C4-2B (cell line): ENCODE data around the gene LRRC36.
A peak's percentile ranks its signal among the peaks of the same experiment; 100 is the strongest.

ENCODE experiments used
- H3K27ac ChIP-seq: fragments of 450-650 bp; 2 replicates; pipeline ENCODE4 v1.5.1; 2017
- CTCF ChIP-seq: fragments of 450-650 bp; conservative IDR thresholded peaks from 2 replicates; pipeline ENCODE4 v1.5.1; 2017; ENCODE audit warnings: mild to moderate bottlenecking
- ZFX ChIP-seq: fragments of 450-650 bp; IDR thresholded peaks from 2 replicates; pipeline ENCODE4 v1.6.1; 2017

Gene LRRC36

GRCh38 chr16:67326472-67327309 lies at the start of gene LRRC36, which contains the start of gene KCTD19:
TSS of gene LRRC36 (plus strand) at chr16:67326815. CDS start at chr16:67326863, 48 bp downstream.
TSS of gene KCTD19 (minus strand) at chr16:67326741. CDS start at chr16:67326707, 34 bp downstream.
- H3K27ac ChIP-seq, result no peak within 1 kb of the TSS
- TF ChIP-seq CTCF, result no peak
- no peak for TF ChIP-seq ZFX

- peak overlapping the region; percentile 96 for H3K27ac ChIP-seq
These were observed 49.2 kb upstream of the LRRC36 start for GRCh38 chr16:67277294-67277998.

GRCh38 chr16:67277999-67278772 lies 48.4 kb upstream of the LRRC36 start:
- TF ChIP-seq CTCF (no peak), ZFX (no peak)
- peak overlapping the region; percentile 96 for H3K27ac ChIP-seq

More at GRCh38 chr16:67277294-67277998, 49.2 kb upstream of the LRRC36 start:
- TF ChIP-seq CTCF, result no peak
- no peak for TF ChIP-seq ZFX

- peak overlapping the region; percentile 96 for H3K27ac ChIP-seq
- TF ChIP-seq CTCF, result no peak
- TF ChIP-seq ZFX, result peak; percentile 91; the same call in 1 of the 2 replicates
These were observed 47.8 kb upstream of the LRRC36 start for GRCh38 chr16:67278773-67279295.

GRCh38 chr16:67279296-67280089 lies 47.1 kb upstream of the LRRC36 start, which contains the start of gene PLEKHG4:
TSS of gene PLEKHG4 (plus strand) at chr16:67279532. CDS start at chr16:67280045, 513 bp downstream.
- peak; percentile 94 for TF ChIP-seq CTCF
- peak; percentile 81 for TF ChIP-seq ZFX
- H3K27ac ChIP-seq, result peak within 1 kb of the TSS; percentile 96
